BJ (cell line): ENCODE results near the gene KRTAP4-8. TPM values are rescaled to one million over a fixed set of nuclear protein-coding genes. Genes with fewer than 3 reads are reported as not detected.
"Not testable (repeated sequence)": the region's sequence is repeated elsewhere in the genome, so short reads cannot be mapped to it uniquely, and the experiment has no call there.

Source experiments
- CTCF ChIA-PET: fragments of 350-600 bp; formaldehyde crosslinking; extraction: SDS; loops from one replicate; lab custom pipeline; 2021; ENCODE audit warnings: antibody characterized with exemption, inconsistent platforms; lab: Yijun Ruan, JAX
- POLR2A ChIA-PET: fragments of 300-600 bp; sonication (Branson Sonifier 250); formaldehyde crosslinking; extraction: SDS; loops from one replicate; lab custom pipeline; 2021; ENCODE audit warnings: antibody characterized with exemption; lab: Charles Lee
- DNase-seq: peaks from one replicate; pipeline ENCODE4 v3.0.0-alpha.2; 2011; ENCODE audit warnings: low read depth
- H3K27me3 ChIP-seq: 2 replicates; pipeline ENCODE4 v1.6.0; 2011; ENCODE audit warnings: low read length; ENCODE audit not compliant: control insufficient read depth, insufficient read depth
- H3K36me3 ChIP-seq: 2 replicates; pipeline ENCODE4 v1.5.1; 2011; ENCODE audit warnings: low read length; ENCODE audit not compliant: control insufficient read depth, insufficient read depth
- H3K4me3 ChIP-seq: 2 replicates; pipeline ENCODE4 v1.5.1; 2011; ENCODE audit warnings: low read depth, mild to moderate bottlenecking, control low read depth, low read length
- polyA plus RNA-seq: library from polyadenylated mRNA; depleted of rRNA; stranded (reverse); fragments of >200 nt; gene quantifications from 2 replicates; pipeline ENCODE4 v1.2.3, GENCODE V29; 2011
- TF ChIP-seq, protein P1 (sequence below): IDR thresholded peaks from 2 replicates; pipeline ENCODE4 v1.5.1; 2011; ENCODE audit warnings: low read depth, mild to moderate bottlenecking, control low read depth, inconsistent platforms, low read length, moderate library complexity; ENCODE audit not compliant: insufficient read depth

The KRTAP4-8 gene
- polyA plus RNA-seq, 1 experiment, result not detected

DNA sequence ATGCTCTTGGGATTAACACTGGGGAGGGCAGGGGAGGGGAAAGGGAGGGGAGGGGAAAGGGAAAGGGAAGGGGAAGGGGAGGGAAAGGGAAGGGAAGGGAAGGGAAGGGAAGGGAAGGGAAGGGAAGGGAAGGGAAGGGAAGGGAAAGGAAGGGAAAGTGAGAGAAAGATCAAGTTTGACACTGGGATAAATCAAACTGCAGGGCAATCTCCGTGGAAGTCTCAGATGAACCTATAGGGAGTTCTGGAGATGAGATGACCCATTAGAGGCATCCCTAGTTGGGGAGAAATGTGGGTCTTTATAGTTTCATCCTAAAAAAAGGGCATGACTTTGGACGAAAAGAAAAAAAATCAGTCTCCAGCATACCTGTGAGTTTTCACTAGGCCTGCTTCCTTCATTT lies 23.8 kb upstream of the KRTAP4-8 start:
- Histone ChIP-seq H3K27me3 (no peaks in the 10 kb centered on the region), H3K4me3 (no peak overlapping the region), H3K36me3 (no peaks in the 10 kb centered on the region)
- TF ChIP-seq, protein P1, sequence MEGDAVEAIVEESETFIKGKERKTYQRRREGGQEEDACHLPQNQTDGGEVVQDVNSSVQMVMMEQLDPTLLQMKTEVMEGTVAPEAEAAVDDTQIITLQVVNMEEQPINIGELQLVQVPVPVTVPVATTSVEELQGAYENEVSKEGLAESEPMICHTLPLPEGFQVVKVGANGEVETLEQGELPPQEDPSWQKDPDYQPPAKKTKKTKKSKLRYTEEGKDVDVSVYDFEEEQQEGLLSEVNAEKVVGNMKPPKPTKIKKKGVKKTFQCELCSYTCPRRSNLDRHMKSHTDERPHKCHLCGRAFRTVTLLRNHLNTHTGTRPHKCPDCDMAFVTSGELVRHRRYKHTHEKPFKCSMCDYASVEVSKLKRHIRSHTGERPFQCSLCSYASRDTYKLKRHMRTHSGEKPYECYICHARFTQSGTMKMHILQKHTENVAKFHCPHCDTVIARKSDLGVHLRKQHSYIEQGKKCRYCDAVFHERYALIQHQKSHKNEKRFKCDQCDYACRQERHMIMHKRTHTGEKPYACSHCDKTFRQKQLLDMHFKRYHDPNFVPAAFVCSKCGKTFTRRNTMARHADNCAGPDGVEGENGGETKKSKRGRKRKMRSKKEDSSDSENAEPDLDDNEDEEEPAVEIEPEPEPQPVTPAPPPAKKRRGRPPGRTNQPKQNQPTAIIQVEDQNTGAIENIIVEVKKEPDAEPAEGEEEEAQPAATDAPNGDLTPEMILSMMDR, result no peak
- ChIA-PET CTCF (interaction anchor here (1.2 kb wide), 1 partner anchor 9 kb away, joined by 3 read pairs; no protein-coding TSS in a partner anchor), POLR2A (no interaction called here)
- DNase-seq, result no peak

DNA sequence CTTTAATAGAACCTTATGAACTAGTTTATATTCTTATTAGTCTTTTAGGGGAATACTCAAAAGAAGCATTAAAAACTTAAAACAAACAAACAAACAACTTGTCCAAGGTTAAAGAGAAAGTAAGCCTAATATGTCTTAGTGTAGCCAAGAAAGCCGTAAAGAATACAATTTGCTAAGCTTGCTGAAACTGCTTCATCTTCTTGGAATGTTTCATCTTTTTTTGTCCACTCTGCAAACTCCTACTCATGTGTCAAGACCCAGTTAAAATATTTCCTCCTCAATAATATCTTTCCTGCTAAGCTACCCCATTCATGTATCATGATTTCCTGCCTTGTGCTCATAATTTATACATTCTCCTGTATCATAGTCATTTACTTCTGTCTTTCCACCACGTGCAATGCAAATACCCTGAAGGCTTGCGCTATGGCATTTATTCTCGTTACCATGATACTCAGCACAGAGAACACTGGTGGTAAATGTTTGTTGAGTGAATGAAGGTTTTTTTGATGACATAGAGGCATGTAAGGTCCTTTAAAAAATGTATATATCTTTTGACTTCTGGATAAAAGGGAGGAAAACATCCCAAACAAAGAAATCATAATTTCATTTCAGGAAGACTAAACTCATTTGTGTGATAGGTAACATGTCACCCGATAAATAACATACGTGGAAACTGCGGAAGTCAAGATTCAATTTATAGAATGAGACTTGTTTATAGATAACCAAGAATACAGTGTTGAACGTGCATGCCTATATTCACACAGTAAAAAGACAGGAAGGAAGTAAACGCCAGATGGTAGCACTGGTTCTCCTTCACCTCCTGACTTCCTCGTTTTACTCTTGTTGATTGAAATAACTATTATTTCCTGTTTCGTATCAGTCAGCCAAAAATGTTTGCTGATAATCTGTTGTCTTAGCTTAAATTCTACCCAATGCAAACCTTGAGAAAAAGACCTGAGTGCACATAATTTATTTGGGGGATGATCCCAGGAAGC lies 22.1 kb upstream of the KRTAP4-8 start:
- H3K36me3 ChIP-seq, POLR2A ChIA-PET, H3K27me3 ChIP-seq, H3K4me3 ChIP-seq, DNase-seq, CTCF ChIA-PET: not testable (repeated sequence)

DNA sequence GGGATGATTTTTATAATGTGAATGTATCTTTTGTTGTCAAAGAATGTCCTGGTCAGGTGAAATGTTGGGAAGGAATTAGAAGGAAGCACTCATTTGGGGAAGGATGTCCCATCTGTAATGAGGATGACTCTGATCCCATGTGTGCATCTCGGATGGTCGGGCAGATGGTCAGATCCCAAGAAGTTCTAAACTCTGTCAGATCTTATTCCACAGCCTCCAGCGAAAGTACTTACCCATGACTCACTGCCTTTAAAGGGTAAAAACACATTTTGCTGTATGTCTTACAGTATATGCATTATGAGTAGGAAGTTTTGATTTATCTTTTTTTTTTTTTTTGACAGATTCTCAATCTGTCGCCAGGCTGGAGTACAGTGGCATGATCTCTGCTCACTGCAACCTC lies 20.8 kb upstream of the KRTAP4-8 start:
- Histone ChIP-seq H3K4me3 (no peak overlapping the region), H3K27me3 (no peaks in the 10 kb centered on the region), H3K36me3 (peaks cover 4% of the 10 kb centered on the region)
- TF ChIP-seq, protein P1, result no peak
- POLR2A ChIA-PET, result no interaction called here
- CTCF ChIA-PET, result no interaction called here
- DNase-seq, result no peak

DNA sequence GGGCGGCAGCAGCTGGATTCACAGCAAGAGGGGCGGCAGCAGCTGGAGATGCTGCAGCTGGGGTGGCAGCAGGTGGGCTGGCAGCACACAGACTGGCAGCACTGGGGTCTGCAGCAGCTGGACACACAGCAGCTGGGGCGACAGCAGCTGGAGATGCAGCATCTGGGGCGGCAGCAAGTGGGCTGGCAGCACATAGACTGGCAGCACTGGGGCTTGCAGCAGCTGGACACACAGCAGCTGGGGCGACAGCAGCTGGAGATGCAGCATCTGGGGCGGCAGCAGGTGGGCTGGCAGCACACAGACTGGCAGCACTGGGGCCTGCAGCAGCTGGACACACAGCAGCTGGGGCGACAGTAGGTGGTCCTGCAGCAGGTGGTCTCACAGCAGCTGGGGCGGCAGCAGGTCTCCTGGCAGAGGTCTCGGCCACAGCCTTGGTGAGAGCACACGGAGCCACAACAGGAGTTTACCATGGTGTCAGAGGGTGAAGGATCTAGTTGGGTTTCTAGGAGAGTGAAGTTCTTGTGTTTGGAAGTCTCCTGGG lies 20.0 kb upstream of the KRTAP4-8 start, which contains the start of gene KRTAP4-11:
TSS of gene KRTAP4-11 (minus strand) at position 528 of the 541 bp plus-strand sequence. CDS start at position 470, 58 bp downstream.
- CTCF ChIA-PET, H3K27me3 ChIP-seq, H3K36me3 ChIP-seq, POLR2A ChIA-PET, DNase-seq, H3K4me3 ChIP-seq: not testable (repeated sequence)

DNA sequence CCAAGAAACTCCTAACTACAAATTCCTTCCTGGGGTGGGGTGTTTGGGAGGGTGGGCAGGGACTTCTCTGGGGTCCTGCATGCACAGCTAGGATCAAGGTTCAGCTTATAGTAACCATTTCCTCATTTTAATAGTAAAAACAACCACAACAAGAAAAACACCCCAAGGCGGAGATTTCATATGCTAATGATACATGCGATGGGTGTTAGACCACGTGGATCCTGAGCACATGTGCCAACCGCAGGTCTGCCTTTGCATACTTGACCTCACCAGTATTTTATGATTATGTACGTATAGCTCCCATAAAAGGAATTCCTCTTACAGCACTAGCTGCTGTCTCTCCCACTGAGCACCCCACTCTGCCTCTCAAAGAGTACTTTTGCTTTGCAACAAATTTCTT lies 18.4 kb upstream of the KRTAP4-8 start:
- Histone ChIP-seq H3K27me3 (no peaks in the 10 kb centered on the region), H3K36me3 (peaks cover 4% of the 10 kb centered on the region), H3K4me3 (no peak overlapping the region)
- ChIA-PET POLR2A (no interaction called here), CTCF (interaction anchor here (1.0 kb wide), 1 partner anchor 10 kb away, joined by 3 read pairs; no protein-coding TSS in a partner anchor)
- no peak for DNase-seq
- TF ChIP-seq, protein P1, result no peak
